ENCODE data around the gene MYZAP.

- TF ChIP-seq CTCF (conservative IDR thresholded peaks at IDR 0.05; ENCODE audit: low read depth, low read length) (no peak), EZH2 (IDR thresholded peaks at IDR 0.05; ENCODE audit: low read length, unreplicated experiment) (no peak)
Measured at GRCh38 chr15:57697588-57697987, 105.9 kb downstream of the MYZAP start.

Measured in PC-3 (cell line).